ENCODE results near the gene ZFP90.
A peak's percentile ranks its signal among the peaks of the same experiment; 100 is the strongest.
"Not testable (repeated sequence)": the region's sequence is repeated elsewhere in the genome, so short reads cannot be mapped to it uniquely, and the experiment has no call there.

ZFP90 gene
- total RNA-seq, result 36.2 to 57.0 reads per million in 2 donors

DNA sequence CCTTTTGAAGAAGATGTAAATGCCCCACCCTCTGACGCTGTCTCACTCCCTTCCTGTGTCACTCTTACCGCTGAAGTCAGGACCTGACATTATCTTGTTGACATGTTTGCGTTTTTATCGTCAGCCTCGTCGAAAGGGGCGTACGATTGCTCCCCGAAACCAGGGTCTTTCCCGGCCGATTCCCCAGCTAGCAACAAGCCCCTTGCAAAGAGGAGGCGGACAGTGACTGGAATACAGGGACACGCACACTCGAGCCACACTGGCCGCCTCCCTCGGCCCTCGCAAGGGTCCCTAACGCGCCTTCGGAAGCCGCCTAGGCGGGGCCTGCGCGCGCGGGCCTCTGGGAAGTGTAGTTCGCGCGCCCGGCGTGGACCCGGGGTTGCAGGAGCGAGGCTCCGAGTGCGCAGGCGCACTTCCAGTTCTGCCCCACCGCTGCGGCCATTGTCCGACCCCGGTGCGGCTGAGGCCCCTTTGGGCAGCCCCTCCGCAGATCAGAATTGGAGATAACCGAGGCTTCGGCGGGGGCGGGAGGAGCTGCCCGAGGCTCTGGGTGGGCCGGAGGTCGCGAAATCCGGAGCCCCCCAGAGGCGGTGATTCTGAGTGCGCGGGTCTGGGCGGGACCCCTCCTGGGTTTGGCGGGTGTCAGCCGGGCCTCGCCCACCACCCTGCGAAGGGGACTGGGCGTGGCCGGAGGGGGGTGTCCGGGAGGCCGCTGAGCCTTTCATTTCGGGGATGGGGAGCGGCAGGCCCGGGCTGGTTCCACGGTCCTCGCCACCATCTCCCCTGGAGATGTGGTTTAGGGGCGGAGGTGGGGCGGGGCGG is at the start of gene ZFP90:
ZFP90 (plus strand) TSS at position 412 of the 822 bp plus-strand sequence. CDS start 502 bp downstream, outside the sequence.
- peak; percentile 66 to 91 (median 76) for DNase-seq

GRCh38 chr16:68490358-68490757 is 48.7 kb upstream of the ZFP90 start:
- no peak for DNase-seq

GRCh38 chr16:68490829-68491575 is 48.1 kb upstream of the ZFP90 start:
- no peak for DNase-seq

DNA sequence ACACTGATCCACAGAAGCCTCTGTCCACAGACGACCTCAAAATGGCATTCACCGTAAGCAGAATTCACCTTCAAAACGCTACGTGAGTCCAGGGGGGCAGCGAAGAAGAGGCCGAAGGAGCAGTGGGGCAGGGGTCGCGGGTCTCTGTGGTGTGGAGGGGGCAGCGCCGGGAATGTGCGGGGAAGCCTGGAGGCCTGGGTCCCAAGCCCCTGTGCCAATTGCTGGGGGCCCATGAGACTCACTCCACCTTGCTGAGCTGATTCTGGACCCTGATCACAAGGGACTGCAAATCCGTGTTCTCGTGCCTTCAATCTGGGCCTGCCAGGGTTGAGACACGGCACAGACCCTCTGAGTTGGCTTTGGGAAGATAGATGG is 47.5 kb upstream of the ZFP90 start:
- no peak for DNase-seq

DNA sequence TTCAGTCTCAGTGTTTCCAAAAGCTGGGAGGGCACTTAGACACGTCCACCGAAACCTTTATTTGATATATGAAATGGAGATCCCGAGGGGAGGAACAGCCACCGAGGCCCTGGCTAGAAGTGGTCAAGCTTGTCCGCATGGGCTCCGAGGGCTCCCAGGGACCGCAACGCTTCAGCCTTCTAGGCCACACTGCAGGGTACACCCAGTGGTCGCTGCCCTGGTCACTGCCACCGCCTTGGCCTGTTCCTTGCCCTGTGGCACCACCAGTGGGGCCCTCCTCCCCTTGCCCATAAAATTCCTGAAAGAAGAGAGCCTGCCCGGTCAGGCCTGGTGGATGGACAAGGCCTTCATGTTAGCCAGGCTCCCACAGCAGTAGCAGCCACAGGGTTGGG is 46.9 kb upstream of the ZFP90 start:
- no peak for DNase-seq

DNA sequence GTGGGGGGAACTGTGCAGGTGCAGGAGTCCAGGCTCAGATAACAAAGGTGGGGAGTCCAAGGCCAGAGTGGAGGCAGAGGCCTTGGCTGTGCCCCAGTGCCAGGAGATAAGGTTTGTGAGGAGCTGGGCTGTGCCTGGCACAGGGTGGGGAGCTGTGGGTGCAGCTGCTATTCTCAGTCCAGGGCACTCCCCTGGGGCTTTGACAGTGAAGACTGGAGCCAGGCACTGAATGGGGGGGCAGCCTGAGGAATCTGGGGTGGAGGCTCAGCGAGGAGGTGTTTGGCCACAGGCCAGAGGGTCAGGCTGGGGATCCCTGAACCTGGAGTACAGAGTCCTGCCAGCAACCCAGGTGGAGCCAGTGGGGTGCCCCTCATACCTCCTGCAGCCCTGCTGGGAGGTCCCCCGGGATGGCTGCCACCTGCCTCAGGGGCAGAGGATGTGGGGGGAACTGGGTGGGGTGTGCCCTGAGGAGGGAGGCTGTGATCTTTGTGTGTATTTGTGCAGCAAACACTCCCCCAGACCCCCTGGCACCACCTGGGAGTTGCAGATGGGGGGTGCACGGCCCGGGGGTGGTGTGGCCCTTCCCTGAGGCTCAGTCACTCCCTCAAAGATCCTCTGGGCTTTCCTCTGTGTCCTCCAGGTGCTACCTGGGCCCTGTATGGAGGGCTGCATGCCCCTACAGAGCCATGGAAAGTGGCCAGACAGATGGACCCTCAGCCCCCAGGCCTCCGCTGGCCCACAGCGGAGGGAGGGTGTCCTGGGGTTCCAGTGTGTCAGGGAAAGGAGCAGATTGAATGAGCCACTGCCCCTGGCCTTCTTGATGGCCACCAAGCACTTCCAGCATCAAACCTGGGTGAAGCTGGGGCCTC is 46.3 kb upstream of the ZFP90 start:
- no peak for DNase-seq

DNA sequence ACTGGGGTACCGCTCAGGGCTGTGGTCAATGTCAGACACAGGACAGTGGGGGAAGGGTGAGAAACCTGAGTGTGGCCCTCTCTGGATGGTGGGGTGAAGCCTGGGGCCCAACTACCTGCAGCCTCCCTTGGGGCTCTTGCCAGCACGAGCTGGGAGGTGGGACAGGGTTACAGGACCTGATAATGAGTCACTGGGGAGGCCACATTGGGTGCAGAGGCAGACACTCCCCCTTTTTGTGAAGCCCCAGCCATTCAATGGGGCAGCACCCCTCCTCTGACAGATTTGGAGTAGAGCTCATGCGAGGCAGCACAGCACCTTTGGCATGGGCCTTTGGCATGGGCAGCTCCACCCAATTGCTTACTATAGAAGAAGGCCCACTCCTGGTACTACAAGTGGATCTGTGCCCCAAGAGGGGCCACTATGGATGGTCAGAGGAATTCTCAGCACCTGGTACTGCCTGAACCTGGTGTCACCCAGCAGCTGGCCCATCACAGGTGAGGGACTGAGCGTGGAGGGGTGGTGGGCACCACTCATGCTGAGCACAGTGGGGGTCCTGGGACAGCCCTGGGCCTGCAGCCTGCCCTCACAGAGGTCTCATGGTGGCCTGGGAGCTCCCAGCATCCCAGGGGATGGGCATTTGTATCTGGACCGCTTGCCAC is 45.5 kb upstream of the ZFP90 start:
- DNase-seq, result no peak

DNA sequence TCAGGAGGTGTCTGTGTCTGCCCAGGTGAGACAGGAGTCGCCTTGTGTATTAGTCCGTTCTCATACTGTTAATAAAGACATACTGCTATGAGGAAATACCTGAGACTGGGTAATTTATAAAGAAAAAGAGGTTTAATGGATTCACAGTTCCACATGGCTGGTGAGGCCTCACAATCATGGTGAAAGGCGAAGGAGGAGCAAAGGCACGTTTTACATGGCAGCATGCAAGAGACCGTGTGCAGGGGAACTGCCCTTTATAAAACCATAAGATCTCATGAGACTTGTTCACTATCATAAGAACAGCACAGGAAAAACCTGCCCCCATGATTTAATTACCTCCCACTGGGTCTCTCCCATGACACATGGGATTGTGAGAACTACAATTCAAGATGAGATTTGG is 44.8 kb upstream of the ZFP90 start:
- DNase-seq, result not testable (repeated sequence)

GRCh38 chr16:68496689-68497088 is 42.4 kb upstream of the ZFP90 start:
- no peak for DNase-seq

DNA sequence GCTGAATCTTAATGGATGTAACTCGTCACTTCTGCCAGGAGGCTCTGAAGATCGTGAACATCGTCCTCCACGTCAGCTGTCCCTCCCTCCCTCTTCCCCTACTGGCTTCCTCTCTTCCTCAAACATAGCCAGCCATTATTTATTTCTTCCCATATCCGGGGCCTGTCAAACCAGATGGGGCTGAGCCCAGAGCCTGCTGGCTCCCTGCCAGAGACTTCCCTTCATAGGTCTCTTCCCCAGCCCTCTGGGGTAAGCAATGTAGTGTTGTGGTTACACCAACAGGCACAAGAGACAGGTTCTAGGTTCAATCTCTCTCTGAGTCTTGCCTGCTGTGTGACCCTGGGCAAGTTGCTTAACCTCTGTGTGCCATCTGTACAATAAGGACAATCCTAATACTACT is 40.1 kb upstream of the ZFP90 start:
- DNase-seq, result no peak

GRCh38 chr16:68503334-68503733 is 35.8 kb upstream of the ZFP90 start:
- DNase-seq, result no peak

GRCh38 chr16:68504066-68504465 is 35.0 kb upstream of the ZFP90 start:
- DNase-seq, result no peak

- no peak for DNase-seq
Observed at GRCh38 chr16:68506331-68507053, 32.6 kb upstream of the ZFP90 start.

GRCh38 chr16:68508013-68508412 is 31.1 kb upstream of the ZFP90 start:
- no peak for DNase-seq

GRCh38 chr16:68508641-68509240 is 30.4 kb upstream of the ZFP90 start:
- no peak for DNase-seq

DNA sequence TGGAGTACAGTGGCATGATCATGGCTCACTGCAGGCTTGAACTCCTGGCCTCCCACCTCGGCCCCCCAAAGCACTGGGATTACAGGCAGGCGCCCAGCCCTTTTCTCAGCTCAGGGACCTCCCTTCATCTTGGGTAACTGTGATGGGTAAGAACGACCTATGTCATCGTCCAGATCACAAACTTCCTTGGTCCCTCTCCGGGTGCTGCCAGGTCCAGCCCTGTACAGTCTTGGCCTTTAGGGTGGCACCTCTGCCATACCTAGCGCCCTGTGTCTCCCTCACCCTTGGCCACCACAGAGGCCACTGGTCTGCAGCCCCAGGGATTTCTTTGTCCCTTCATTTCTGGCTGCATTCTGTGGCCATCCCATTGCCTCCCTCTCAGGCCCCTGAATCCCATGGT is 29.7 kb upstream of the ZFP90 start:
- DNase-seq, result no peak

DNA sequence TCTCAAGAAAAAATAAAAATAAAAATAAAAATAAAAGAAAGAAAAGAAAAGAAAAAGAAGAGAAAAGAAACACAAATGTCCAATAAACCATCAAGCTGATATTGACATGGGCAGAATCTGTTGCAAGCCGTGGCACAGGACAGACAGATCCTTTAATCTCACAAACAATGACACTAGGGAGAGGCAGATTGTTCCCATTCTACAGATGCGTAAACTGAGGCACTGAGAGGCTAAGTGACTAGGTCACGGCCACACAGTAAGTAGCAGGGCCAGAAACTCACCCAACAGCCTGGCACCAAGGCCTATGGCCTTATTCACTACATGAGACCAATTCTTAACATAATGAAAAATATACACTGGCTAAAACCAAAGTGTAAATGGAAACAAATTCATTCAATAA is 28.3 kb upstream of the ZFP90 start:
- DNase-seq, result no peak

DNA sequence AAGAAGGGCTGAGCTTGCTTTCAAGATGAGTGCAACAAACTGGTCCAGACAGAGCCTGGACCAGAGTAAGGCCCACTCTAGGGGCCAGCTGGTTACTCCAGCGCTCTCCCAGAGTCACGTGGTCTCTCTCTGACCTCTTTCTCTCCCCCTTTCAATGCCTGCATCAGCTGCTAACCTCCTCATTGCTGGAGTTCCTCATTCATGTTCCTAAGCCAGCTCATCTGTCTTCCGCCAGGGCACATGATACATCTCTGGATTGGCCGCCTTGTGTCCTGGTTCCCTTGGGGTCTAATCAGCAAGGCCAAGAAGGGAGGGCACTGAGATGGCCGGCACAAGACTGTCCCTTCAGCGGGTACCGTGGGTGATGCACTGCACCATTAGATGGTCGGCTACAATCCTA is 26.9 kb upstream of the ZFP90 start:
- no peak for DNase-seq

GRCh38 chr16:68512742-68513141 is 26.3 kb upstream of the ZFP90 start:
- DNase-seq, result no peak

GRCh38 chr16:68514511-68514910 is 24.6 kb upstream of the ZFP90 start:
- no peak for DNase-seq

DNA sequence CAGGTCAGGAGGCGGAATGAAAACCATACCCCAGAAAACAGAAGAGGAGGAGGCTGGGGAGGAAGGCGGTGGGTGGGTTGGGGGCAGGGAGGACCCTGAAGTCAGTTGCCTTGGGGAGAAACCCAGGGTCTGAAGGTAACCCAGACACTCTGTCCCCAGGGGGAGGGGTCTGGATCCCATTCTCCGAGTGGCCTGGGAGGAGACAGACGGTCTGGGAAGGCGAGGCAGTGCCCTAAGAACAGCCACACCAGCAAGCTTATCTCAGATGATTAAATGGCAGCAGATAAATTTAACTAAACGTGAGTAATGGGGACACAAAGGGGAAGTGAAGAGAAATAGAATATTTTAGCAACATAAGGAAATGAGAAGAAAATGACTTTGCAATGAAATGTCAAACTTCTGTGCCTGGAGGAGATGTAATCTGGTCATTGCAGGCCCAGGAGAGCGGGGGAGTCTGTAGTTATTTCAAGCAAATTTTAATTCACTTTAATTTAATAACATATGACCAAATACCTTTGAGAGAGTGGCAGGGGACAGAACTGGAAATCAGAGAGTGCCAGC is 21.4 kb upstream of the ZFP90 start:
- no peak for DNase-seq
